GM19463 (cell line): ENCODE measurements around the gene RAD21L1.
"Not testable (repeated sequence)": the region's sequence is repeated elsewhere in the genome, so short reads cannot be mapped to it uniquely, and the experiment has no call there.

Experiments used
- ATAC-seq: cut with Tn5 transposase; IDR thresholded peaks from one replicate; pipeline ENCODE4 v1.9.1; 2021; ENCODE audit warnings: mild to moderate bottlenecking, moderate library complexity; ENCODE audit not compliant: unreplicated experiment

Gene RAD21L1

DNA sequence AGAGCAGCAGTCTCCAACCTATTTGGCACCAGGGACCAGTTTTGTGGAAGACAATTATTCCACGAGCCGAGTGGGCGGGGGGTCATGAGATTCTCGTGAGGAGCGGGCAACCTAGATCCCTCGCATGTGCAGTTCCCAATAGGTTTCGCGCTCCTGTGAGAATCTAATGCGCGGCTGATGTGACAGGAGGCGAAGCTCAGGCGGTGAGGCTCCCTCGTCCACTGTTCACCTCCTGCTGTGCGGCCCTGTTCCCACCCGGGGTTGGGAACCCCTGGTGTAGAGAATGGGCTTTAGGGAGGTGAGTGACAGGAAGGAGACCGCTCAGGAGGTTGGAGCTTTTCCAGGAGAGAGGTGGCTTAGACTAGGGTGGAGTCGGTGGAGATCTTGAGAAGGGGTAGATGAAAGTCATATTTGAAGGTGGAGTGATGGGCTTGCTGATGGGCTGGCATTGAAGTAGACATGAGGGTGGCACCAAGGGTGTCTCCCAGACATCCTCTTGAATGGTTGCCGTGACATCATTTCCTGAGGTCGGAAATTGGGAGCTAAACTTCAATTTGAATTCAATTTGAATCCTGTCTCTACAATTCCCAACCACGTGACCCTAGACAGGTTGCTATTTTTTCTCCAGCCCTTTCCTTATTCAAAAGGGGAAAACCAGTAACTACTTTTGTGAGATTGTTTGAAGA lies 1.5 kb upstream of the RAD21L1 start:
- no peak for ATAC-seq

DNA sequence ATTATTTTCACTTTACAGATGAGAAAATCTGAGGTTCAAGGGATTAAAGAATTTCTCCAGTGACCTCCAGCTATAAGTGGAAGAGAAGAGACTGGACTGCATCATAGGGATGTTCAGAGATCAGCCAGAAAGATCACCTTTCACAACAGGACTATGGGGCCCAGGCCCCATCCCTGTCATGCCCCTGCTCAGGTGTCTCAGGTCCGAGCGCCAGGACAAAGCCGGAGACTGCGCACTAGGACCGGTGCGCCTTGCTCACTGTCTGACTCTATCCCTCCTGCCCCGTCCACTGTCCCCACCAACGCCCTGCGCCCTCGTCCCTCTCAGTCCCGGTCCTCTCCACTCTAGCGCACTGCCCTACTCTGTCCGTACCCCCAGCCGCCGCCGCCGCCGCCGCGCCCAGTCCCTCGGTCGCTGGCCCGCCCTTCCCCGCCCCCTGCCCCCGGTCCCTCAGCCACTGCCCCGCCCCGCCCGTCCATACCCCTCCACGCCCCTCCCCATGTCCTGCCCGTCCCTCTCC lies 521 bp upstream of the RAD21L1 start:
- ATAC-seq: no peak

DNA sequence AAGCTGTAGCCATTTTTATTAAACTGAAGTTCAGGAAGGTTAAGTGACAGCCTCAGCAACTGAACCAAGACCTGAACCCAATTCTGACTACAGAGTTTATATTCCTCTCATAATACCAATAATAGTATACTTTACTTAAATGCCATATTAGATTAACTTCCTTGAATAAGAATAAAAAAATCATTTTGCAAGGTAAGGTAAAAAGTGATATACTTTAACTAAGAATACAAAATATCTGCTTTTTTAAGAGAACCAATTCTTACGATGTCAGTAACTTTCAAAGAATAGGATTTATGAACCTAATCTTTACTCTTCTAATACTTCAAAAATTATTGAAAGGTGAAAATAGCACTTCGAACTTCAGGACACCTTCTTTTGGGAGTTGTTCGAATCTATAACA lies 3.7 kb downstream of the RAD21L1 start:
- ATAC-seq: no peak

DNA sequence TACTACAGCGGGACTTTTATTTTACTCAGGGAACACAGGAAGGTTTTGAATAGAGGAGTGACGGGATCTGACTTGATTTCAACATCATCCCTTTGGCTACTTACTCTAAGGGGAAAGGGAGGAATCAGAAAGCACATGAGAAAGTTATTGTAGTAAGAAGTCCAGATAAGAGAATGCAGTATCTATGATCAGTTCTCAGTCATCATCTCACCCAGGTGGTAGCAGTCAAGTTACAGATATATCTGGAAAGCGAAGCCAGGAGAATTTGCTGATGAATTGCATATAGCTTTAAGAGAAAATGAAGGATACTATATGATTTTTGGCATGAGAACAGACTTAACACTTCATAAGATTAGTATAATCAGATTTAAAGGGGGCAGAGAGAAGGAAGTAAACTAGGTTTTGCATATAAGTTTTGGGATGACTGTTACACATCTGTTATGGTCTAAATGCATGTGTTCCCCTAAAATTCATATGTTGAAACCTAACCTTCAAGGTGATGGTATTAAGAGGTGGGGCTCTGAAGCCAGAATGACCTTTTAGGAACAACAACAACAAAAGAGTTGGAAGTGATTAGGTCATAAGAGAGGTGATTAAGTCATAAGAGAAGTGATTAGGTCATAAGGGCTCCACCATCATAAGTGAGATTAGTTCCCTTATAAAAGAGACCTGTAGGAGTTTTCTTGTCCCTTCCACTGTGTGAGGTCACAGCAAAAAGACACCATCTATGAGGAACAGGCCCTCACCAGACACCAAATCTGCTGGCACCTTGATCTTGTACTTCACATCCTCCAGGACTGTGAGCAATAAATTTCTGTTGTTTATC lies 6.7 kb downstream of the RAD21L1 start:
- ATAC-seq: no peak

DNA sequence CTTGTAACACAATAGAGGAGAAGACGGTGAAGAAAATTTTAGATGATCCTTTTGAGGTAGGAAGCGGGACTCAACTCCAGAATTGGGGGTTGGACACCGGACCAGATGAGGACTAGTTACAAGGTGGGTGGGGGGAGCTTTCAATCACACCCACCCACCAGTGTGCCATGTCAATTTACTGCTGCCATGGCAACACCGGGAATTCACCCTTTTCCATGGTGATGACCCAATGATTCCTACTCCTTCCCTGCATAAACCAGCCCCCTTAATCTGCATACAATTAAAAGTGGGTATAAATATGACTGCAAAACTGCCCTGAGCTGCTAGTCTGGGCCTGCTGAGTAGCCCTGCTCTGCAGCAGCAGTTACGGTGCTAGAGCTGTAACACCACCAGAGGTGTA lies 14.7 kb downstream of the RAD21L1 start:
- ATAC-seq: no peak

DNA sequence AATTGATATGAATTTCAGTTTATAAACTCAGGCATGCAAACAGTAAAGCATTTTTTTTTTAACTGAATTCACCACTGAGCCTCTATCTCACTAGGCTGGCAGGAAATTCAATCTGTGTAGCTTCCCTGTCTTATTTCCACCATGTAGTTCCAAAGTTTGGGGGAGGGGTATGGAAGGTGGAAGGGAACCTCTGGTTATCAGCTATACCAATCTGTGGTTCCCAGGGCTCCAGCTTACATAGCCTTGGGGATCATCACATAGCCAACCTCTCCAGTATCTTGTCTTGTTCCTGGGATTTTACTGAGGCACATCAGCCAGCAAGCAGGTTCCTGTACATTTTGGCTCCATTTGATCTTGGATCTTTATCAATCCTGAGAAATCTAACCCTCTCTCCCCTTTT lies 15.6 kb downstream of the RAD21L1 start:
- ATAC-seq: no peak

DNA sequence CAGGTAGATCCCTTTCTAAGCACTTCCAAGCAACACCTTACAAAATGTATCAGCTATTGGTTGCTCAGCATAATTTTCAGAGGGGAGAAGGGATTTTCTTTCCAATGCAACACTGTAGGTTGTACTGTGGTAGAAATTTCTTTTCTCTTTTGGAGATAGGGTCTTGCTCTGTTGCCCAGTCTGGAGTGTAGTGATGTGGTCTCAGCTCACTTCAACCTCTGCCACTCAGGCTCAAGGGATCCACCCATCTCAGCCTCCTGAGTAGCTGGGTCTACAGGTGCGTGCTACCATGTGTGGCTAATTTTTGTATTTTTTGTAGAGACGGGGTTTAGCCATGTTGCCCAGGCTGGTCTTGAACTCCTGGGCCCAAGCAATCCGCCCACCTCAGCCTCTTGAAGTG lies 16.3 kb downstream of the RAD21L1 start:
- ATAC-seq: no peak

DNA sequence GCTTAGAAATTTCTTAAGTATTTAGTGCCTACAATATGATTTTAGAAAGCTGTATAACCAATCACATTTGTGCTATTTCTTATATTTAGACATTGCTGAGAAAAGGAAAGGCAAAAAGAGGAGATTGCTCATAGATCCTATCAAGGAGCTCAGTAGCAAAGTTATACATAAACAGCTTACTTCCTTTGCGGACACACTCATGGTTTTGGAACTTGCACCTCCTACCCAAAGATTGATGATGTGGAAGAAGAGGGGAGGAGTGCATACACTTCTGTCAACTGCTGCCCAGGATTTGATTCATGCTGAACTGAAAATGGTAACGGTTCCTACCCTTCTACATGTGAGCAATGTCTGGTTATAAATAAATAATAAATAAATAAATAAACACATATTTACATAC lies 16.7 kb downstream of the RAD21L1 start:
- no peak for ATAC-seq

DNA sequence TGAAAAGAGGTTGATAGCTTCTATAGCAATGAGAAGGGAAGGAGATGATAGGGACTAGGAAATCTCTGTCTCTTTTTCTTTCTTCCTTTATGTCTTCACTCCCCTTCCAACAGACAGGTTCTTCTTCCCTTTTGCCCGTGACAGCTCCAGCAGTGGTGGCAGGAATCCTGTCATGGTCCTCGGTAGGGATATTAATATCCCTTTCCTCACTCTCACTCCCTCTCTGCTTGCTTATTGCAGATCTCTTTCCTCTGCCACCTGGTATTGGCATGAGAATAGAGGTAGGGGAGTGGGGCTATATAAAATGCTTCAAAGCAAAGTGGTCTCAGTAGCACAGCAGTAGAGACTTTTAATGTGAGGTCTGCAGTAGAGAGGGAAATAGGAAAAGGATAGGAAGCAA lies 19.7 kb downstream of the RAD21L1 start:
- ATAC-seq: no peak

DNA sequence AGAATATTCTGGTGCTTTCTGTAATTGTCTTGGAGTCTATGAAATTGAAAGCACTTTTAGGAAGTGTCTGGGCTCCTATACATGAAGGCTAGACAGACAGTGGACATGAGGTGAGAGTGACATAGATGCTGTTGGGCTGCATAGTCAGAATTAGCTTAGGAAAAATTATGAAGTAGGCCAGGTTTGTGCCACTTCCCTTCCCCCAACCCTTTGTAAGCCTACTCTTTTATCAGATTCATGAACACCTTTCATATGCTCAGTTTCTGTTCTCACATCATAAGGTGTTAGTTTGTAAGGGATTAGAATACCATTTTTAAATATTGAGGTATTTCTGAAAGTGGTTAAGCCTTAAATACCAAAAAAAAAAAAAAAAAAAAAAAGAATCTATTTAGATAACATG lies 21.8 kb downstream of the RAD21L1 start:
- no peak for ATAC-seq

DNA sequence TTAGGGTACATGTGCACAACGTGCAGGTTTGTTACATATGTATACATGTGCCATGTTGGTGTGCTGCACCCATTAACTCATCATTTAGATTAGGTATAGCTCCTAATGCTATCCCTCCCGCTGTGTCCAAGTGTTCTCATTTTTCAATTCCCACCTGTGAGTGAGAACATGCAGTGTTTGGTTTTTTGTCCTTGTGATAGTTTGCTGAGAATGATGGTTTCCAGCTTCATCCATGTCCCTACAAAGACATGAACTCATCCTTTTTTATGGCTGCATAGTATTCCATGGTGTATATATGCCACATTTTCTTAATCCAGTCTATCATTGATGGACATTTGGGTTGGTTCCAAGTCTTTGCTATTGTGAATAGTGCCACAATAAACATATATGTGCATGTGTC lies 24.4 kb downstream of the RAD21L1 start:
- not testable (repeated sequence) for ATAC-seq

DNA sequence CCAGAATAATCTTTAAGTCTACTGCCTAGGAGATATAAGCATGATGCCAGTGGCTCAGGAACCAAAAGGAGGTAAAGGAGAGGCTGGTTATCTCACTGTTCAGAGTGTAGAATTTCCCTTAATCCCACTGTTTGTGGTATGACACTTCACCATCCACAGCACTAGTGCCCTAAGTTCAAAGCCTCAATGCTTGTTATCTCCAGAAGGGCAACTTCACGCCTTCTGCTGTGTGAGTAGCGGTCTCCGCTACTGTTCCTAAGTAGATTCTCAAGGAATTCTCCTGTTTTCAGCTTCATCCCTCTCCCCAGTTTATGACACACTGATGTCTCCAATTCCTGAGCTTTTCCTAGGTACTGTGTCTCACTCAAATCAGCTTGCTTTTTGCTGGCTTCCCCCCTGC lies 26.6 kb downstream of the RAD21L1 start:
- ATAC-seq: no peak

DNA sequence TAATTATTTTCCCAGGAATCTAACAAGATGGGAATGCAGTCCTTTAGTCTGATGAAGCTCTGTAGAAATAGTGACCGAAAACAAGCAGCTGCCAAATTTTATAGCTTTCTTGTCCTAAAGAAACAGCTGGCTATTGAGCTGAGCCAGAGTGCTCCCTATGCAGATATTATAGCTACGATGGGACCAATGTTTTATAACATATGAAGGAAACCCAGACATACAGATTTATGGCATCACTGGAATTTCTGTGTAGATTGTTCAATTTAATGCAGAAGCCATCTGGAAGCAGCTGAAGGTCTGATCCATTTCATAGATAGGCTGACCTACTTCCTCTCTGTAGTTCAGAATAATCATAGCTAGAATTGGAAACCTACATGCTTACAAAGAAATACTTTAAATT lies 28.4 kb downstream of the RAD21L1 start:
- ATAC-seq: no peak

DNA sequence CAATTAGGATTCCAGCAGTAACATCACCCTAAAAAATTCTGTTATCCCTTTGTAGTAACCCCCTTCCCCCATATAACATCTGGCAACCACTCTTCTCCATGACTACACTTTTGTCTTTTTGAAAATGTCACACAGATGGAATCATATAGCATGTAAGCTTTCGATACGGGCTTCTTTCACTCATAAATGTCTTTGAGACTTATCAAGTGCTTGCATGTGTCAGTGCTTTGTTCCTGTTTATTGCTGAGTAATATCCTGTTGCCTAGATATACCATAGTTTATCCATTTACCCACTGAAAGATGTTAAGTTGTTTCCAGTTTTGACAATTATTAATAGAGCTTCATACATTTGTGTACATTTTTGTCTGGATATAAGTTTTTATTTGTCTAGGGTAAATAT lies 29.8 kb downstream of the RAD21L1 start:
- ATAC-seq: no peak

DNA sequence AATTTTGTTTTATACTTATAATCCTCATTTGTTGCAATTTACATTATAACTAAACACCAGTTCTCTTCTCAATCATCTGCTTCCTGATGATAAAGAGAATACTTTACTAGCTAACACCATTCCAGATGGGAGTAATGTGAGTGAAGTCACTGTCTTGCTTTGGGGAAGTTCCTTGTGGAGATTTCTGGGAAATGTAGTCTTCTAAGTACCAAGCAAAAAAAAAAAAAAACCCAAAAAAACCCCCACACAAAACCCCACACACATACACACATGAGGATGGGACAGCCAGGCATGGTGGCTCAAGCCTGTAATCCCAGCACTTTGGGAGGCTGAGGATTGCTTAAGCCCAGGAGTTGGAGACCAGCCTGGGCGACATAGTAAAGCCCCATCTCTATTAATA lies 38.0 kb downstream of the RAD21L1 start:
- no peak for ATAC-seq

DNA sequence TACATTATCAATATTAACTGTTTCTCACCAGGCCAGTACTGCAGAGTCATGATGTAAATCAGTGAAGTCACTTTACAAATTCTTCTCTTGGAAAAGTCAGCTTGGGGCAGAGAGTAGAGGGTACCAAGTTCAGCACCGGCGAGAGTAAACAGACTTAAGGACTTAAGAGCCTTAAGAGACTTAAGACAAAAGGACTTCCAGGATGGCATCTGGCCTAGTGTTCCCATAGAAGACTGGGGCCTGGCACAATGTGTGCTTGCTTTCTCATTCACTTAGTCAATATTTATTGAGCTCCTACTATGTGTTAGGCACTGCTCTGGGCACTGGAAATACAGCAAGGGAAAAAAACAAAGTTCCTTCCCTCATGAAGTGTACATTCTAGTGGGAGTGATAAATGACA lies 38.9 kb downstream of the RAD21L1 start:
- no peak for ATAC-seq

DNA sequence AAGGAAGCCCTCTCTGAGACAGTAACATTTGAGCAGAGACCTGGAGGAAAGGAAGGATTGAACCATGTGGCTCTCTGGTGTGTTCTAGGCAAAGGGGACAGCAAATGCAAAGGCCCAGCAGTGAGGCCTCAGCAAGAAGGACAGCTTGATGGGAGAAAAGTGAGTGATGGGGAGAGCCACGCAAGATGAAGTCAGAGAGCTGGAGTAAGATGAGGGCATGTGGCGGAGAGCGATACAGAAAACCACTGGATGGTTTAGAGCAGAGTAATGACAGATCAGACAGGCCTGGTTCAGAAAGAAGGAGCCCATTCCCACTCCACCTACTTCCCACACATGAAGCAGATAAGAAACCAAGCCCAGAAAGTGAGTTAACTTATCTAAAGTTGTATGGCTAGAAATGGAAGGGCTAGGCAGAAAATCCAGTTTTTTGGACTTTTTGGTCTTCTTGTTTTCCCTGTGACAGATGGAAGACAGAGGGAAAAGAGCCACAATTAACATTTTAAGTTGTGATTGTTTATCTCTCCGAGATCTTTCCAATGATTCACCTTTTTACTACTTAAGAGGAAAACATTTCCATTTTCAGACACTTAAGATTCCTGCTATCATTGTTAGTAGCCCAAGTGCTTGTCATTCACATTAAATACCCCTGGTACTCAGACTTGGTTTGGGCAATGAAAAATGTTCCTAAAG lies 39.5 kb downstream of the RAD21L1 start:
- ATAC-seq: no peak

DNA sequence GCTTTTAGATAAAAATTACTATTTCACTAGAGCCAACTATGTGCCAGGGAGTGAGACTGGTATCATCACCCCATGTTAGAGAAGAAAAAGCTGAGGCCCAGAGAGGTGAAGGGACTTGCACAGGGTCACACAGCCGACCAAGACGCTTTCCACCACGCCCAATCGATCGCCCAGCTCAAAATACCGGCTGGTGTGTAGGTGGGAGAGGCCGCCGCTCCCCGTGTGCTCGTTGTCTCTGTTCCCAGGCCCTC lies 40.0 kb downstream of the RAD21L1 start:
- ATAC-seq: no peak

DNA sequence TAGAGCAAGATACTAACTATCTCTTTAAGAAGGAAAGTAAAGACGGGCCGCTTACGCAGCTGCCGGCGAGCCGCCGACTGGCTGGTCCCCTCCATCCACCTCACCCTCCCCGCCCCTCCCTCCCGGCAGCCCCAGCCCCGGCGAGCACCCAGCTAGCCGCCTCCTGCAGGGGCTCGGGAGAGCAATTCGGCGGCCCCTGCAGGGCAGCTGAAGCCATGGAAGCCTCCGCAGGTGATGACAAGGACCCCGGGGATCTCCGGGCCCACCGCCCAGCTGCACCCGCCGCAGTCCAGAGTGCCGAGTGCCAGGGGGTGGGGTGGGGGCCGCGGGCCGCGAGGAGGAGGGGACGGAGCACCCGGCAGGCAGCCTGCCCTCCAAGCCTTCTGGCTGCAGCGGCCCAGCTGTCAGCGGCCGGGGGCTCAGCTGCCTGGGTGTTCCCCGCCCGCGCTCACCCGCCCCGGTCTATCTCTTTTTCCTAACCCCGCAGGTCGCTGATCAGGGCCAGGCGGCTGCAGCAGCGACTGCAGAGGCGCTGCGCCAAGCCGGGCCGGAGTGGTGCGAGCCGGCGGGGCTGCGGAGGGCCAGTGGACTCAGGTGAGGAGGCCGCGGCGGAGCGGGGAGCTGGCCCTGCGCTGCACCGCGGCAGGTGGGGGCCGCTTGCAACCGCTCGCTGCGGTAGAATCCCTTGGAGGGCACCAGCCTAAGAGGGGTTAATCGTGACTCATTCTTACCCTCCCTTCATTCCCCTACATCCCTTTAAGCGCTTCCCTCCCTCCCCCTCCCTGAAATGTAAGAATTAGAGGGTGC lies 40.5 kb downstream of the RAD21L1 start, which contains the start of gene SNPH:
TSS of gene SNPH (plus strand) at position 128 of the 807 bp plus-strand sequence. CDS start 29,946 bp downstream, outside the sequence.
- peak; percentile 81 for ATAC-seq

DNA sequence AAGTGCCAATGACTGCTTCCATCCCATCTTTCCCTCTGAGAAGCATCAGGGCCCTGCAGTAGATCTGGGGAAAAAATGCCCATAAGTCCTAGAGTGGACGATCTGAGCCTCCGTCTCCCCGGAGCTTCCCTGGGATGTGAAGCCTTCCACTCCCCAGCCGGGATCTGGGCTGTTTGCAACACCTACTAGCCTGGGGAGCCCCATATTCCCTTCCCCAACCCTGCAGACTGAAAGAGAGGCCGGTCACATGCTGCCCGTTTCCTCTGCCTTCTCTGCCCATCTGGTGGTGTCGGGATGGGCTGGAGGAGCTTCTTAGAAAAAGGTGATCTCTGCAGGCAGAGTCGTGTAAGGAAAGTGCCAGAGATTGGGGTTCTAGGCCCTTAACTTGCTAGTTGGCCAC lies 41.3 kb downstream of the RAD21L1 start:
- ATAC-seq: no peak

DNA sequence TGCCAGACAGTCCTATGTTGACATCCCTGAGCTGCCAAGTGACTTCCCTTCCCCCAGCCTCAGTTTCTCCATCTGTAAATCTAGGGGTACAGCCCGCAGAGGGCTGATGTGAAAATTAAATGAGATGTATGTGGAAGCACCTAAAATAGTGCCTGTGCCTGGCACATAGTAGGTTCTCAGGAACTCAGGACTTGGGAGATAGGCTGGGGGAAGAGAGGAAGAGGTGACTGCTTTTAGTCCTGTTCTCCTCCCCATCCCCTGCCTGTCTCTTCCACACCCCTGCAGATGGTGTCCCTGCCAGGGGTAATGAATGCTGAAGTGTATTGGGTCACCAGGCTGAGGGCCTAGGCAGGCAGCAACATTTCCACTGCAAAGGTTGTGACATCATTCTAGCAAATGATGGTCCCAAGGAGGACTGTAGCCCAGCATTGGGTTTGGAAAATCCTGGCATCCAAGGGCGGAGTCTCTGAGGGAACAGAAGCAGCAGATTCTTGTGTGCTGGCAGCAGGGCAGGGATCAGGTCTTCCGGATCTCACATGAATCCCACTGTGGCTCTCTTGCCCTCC lies 42.0 kb downstream of the RAD21L1 start:
- ATAC-seq: no peak
